NCI-H82 treated with DMSO at 0.1 percent for 48 hours (cell line): ENCODE measurements around the gene PPP1R12C.

Experiments
- DNase-seq: peaks from one replicate; lab custom pipeline; 2025; ENCODE audit not compliant: unreplicated experiment; lab: John Stamatoyannopoulos, UW

PPP1R12C gene

DNA sequence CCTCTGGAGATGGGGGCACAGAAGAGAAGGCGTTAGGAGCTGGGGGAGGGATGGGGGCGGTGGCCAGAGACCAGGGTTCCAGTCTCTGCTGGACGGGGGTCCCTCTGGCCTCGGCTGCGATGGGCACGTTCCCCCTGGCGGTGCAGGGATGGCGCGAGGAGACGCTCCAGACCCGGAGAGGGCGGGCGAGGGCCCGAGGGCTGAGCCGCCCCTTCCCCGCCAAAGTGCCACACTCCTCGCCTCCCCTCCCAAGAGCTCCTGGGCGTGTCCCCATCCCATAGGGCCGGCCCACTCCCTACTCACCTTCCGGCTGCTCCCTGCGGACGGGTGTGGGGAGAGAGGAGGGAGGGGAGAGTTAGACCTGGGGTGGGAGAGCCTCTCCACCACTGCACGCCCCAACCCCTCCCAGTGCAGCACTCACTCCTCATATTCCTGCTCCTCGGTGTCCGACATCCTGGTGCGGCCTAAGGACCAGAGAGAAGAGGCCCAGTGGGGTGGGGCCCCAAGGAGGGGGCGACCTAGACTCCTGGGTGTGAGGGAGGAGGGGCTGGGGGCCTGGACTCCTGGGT is 29.4 kb upstream of the PPP1R12C start:
- DNase-seq, result peak; percentile 85

- peak; percentile 53 for DNase-seq
These were observed 28.8 kb upstream of the PPP1R12C start for GRCh38 chr19:55146078-55146704.

- no peak for DNase-seq
These were observed 27.8 kb upstream of the PPP1R12C start for GRCh38 chr19:55145232-55145631.

- no peak for DNase-seq
These were observed 24.3 kb upstream of the PPP1R12C start for GRCh38 chr19:55141696-55142095.

DNA sequence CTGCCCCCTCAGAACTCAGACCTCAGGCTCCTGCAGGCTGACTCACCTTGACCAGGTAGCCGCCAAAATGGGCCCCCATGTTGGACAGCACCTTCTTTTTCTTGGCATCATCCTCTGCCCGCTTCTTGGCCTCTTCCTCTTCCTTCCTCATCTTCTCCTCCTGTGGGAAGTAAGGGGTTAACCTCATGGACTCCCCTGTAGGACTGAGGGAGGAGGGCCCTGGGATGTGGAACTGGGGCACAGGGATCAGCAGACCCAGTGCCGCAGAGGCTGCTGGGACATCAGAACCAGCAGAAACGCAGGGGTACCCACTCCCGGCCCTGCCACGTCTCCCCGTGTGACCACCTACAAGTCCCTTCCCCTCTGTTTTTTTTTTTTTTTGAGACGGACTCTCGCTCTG is 20.5 kb upstream of the PPP1R12C start:
- DNase-seq, result no peak

GRCh38 chr19:55136399-55137102 is 19.1 kb upstream of the PPP1R12C start:
- no peak for DNase-seq

GRCh38 chr19:55134736-55135135 is 17.3 kb upstream of the PPP1R12C start:
- DNase-seq, result no peak

DNA sequence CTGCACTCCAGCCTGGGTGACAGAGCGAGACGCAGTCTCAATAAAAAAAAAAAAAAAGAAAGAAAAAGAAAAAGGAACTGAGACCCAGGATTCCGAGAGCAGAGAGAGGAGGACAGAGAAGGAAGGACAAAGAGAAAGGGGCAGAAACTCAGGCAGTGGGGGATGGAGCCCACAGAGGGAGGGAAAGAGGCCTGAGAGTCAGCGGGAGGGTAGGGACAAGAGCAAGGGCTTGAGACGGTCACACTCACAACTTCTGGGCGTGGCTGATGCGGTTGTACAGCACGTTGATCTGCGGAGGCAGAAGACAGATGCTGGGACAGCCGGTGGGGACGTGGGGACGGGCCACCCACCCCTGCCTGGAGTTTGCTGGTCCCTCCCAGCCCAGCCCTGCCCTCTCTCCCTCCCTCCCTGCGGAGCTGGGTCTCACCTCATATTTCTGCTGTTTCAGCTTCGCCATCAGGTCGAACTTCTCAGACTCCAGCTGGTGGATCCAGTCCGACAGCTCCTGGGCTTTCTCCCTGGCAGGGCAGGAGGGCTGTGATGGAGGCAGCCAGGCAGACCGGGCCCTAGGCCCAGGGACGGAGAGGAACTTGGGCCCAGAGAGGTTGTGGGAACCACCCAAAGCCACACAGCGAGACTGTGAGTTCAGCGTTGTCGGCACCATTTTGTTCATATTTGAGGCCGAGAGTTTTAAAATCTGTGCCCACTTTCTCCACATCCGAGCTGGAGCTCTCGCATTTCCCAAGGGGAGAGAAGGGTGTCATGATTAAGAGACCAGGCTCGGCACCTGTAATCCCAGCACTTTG is 16.4 kb upstream of the PPP1R12C start:
- DNase-seq, result no peak

GRCh38 chr19:55132453-55133129 is 15.2 kb upstream of the PPP1R12C start:
- no peak for DNase-seq

DNA sequence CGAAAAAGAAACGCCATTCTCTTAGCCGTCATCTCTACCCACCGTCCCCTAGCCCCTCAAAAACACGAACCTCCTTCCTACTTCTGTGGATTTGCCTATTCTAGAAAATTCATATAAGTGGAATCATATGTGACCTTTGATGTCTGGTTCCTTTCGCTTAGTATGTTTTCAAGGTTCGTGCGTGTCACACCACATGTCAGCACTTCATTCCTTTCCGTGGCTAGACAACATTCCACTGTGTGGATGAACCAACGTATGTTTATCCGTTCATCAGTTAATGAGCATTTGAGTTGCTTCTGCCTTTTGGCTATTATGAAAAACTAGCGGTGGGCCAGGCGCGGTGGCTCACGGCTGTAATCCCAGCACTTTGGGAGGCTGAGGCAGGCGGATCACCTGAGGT is 14.0 kb upstream of the PPP1R12C start:
- DNase-seq, result no peak

DNA sequence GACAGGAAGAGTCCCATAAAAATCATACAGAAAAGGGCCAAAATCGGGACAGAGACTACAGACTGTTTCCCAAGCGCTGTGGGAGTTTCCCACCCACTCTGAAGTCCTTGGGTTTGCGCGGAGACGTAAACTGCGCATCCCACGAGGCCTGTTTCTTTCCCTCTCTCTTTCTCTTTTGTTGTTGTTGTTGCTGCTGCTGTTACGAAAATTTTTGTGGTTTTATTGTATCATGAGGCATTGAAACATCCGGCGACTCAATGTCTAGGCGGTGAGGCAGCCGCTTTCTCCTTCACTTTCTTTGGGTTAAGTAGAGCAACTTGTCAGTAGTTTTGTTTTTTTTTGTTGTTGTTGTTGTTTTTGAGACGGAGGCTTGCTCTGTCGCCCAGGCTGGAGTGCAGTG is 1.6 kb upstream of the PPP1R12C start:
- no peak for DNase-seq

GRCh38 chr19:55118401-55118991 is 1.1 kb upstream of the PPP1R12C start:
- no peak for DNase-seq

- peak; percentile 96 for DNase-seq
These were observed 390 bp upstream of the PPP1R12C start for GRCh38 chr19:55117663-55118391.

GRCh38 chr19:55116232-55116858 is 1.1 kb downstream of the PPP1R12C start:
- DNase-seq, result no peak

DNA sequence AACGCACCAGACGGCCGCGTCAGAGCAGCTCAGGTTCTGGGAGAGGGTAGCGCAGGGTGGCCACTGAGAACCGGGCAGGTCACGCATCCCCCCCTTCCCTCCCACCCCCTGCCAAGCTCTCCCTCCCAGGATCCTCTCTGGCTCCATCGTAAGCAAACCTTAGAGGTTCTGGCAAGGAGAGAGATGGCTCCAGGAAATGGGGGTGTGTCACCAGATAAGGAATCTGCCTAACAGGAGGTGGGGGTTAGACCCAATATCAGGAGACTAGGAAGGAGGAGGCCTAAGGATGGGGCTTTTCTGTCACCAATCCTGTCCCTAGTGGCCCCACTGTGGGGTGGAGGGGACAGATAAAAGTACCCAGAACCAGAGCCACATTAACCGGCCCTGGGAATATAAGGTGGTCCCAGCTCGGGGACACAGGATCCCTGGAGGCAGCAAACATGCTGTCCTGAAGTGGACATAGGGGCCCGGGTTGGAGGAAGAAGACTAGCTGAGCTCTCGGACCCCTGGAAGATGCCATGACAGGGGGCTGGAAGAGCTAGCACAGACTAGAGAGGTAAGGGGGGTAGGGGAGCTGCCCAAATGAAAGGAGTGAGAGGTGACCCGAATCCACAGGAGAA is 1.9 kb downstream of the PPP1R12C start:
- no peak for DNase-seq

DNA sequence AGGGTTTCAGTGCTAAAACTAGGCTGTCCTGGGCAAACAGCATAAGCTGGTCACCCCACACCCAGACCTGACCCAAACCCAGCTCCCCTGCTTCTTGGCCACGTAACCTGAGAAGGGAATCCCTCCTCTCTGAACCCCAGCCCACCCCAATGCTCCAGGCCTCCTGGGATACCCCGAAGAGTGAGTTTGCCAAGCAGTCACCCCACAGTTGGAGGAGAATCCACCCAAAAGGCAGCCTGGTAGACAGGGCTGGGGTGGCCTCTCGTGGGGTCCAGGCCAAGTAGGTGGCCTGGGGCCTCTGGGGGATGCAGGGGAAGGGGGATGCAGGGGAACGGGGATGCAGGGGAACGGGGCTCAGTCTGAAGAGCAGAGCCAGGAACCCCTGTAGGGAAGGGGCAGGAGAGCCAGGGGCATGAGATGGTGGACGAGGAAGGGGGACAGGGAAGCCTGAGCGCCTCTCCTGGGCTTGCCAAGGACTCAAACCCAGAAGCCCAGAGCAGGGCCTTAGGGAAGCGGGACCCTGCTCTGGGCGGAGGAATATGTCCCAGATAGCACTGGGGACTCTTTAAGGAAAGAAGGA is 2.8 kb downstream of the PPP1R12C start:
- no peak for DNase-seq

DNA sequence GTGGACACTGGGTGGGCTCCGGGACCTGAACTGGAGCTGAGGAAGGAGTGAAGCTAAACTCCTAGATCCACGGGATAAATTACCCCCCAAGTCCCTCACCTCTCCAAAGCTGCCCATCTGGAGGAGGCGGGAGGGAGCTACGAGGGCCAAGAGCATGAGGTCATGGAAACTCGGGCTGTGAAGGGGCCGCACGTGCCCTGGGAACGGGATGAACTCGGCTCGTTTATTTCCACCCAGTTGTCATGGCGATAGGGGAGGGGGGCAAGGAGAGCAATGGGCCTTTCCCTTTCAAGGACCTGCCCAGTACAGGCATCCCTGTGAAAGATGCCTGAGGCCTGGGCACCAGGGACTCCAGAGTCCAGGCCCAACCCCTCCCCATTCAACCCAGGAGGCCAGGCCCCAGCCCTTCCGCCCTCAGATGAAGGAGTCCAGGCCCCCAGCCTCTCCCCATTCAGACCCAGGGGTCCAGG is 3.8 kb downstream of the PPP1R12C start:
- no peak for DNase-seq

DNA sequence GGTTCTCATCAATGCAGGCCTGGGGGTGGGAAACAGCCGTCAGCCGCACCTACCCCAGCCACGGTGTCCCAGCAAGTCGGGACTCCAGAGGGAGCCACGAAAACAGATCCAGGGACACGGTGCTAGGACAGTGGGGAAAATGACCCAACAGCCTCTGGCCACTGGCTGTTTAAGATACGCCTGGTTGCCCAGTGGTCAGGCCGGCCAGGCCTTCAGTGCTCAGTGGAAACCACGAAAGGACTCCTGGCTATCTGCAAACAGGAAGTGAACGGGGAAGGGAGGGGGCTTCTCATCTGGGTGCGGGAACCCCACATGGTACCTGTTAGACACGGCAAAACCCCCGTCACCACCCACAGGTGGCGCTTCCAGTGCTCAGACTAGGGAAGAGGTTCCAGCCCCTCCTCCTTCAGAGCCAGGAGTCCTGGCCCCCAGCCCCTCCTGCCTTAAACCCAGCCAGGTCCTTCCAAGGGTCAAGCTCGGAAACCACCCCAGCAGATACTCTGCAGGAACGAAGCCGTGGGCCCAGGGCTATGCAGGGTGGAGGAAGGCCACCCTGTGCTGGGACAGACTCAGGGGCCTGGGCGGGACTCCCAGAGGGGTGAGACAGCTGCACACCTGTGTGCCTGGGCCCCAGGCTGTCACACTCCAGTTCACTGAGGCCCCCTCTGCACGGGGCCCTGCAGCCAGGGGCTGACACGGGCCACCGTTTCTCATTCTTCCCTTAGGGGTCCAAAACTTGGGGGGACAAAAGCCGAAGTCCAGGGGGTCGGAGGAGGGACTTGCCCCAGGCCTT is 4.5 kb downstream of the PPP1R12C start:
- no peak for DNase-seq
